C4-2B (cell line): ENCODE measurements around the gene GMDS.

Experiments used
- ZFX ChIP-seq: fragments of 450-650 bp; IDR thresholded peaks from 2 replicates; pipeline ENCODE4 v1.6.1; 2017
- TF ChIP-seq, protein P1 (sequence below): fragments of 450-650 bp; conservative IDR thresholded peaks from 2 replicates; pipeline ENCODE4 v1.5.1; 2017; ENCODE audit warnings: mild to moderate bottlenecking

DNA sequence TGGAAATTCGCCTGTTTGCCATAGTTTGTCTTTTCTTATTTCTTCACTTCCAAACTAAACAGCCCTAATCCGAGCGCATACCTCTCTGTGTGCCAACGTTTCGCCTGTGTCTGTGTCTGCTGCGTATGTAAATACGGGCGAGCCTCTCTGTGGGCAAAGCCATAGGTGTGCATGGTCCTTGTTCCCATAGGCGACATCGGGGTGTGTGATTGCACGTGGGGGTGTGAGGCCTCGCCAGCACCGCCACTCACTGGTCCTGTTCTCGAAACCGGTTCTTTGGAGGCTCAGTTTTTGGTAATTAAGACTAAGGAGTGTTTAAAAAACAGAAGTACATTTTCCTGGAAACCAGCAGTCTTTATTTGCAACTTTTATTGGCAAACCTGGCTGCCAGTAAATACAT lies 641.7 kb downstream of the GMDS start:
- TF ChIP-seq, protein P1, sequence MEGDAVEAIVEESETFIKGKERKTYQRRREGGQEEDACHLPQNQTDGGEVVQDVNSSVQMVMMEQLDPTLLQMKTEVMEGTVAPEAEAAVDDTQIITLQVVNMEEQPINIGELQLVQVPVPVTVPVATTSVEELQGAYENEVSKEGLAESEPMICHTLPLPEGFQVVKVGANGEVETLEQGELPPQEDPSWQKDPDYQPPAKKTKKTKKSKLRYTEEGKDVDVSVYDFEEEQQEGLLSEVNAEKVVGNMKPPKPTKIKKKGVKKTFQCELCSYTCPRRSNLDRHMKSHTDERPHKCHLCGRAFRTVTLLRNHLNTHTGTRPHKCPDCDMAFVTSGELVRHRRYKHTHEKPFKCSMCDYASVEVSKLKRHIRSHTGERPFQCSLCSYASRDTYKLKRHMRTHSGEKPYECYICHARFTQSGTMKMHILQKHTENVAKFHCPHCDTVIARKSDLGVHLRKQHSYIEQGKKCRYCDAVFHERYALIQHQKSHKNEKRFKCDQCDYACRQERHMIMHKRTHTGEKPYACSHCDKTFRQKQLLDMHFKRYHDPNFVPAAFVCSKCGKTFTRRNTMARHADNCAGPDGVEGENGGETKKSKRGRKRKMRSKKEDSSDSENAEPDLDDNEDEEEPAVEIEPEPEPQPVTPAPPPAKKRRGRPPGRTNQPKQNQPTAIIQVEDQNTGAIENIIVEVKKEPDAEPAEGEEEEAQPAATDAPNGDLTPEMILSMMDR: no peak
- no peak for TF ChIP-seq ZFX
